GM21825 (cell line): Measurements from ENCODE around the gene DISC1.
"Not testable (repeated sequence)": the region's sequence is repeated elsewhere in the genome, so short reads cannot be mapped to it uniquely, and the experiment has no call there.

Experiments used
- ATAC-seq: cut with Tn5 transposase; IDR thresholded peaks from one replicate; pipeline ENCODE4 v1.9.1; 2021; ENCODE audit warnings: mild to moderate bottlenecking, moderate library complexity; ENCODE audit not compliant: unreplicated experiment

DISC1 gene

GRCh38 chr1:231724041-231724440 is 97.5 kb downstream of the DISC1 start:
- ATAC-seq, result no peak

GRCh38 chr1:231724876-231725647 is 98.5 kb downstream of the DISC1 start:
- no peak for ATAC-seq

- no peak for ATAC-seq
Measured at GRCh38 chr1:231727171-231727570, 100.6 kb downstream of the DISC1 start.

DNA sequence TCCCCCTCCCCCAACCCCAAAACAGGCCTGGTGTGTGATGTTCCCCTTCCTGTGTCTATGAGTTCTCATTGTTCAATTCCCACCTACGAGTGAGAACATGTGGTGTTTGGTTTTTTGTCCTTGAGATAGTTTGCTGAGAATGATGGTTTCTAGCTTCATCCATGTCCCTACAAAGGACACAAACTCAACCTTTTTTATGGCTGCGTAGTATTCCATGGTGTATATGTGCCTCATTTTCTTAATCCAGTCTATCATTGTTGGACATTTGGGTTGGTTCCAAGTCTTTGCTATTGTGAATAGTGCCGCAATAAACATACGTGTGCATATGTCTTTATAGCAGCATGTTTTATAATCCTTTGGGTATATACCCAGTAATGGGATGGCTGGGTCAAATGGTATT is 102.4 kb downstream of the DISC1 start:
- ATAC-seq, result not testable (repeated sequence)

DNA sequence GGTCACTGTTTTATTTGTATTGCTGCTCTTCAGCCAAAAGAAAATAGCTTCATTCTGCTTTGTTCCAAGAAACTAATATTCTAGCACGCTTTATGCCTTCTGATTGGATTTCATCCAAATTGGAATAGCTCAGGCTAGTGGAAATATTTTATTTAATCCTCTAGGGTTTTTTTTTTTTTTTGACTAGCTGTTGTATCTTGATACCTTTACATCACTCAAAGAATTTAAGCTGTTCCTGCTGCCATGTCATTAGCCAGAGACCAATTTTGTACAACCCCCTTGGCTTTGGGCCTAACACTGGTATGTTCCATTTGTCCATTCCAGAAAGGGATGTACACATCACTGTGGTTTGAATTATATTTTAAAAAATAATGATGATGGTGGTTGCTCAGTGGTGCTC is 103.0 kb downstream of the DISC1 start:
- ATAC-seq, result no peak

DNA sequence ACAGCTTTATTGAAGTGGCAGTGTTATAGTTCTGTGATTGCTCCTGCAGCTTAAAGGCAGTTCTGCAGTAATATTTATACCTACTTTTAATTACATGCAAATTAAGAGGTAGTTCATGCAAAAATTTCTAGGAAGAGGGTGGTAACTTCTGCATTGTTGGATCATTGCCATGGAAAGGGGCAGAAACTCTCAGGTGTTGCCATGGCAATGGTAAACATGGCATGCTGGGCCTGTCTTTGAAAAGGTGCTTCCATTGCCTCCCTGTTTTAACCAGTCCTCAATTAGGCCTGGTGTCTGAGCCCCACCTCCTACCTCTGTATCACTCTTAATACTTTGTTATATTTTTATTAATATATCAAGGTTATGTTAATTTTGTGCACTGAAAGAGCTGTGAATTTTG is 104.7 kb downstream of the DISC1 start:
- no peak for ATAC-seq

GRCh38 chr1:231733063-231733462 is 106.5 kb downstream of the DISC1 start:
- ATAC-seq, result no peak

DNA sequence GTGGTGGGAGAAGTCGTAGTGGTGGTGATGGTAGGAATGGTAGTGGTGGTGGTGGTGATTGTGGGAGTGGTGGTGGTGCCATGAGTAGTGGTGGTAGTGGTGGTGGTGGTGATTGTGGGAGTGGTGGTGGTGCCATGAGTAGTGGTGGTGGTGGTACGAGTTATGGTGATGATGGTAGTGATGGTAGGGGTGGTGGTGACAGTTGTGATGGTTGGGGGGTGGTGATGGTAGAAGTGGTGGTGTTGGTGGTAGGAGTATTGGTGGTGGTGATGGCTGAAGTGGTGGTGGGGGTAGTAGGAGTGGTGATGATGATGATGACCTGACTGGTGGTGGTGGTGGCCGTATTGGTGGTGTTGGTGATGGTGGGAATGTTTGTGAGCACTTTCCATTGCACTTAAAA is 107.1 kb downstream of the DISC1 start:
- no peak for ATAC-seq

GRCh38 chr1:231734417-231734816 is 107.8 kb downstream of the DISC1 start:
- ATAC-seq, result no peak

GRCh38 chr1:231735411-231735810 is 108.8 kb downstream of the DISC1 start:
- ATAC-seq, result no peak

DNA sequence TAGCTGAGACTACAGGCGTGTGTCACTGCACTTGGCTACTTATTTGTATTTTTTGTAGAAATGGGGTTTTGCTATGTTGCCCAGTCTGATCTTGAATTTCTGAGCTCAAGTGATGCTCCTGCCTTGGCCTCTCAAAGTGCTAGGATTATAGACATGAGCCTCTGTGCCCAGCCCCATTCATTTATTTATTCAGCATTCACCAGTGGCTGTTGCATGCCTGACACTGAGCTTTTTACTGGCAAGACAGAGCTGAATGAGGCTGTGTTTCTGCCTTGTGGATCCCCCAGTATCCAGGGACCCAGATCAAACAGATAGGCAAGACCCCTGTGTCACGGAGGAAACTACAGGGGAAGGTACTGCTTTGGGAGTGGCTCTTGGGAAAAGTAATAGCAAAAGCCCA is 109.4 kb downstream of the DISC1 start:
- no peak for ATAC-seq

DNA sequence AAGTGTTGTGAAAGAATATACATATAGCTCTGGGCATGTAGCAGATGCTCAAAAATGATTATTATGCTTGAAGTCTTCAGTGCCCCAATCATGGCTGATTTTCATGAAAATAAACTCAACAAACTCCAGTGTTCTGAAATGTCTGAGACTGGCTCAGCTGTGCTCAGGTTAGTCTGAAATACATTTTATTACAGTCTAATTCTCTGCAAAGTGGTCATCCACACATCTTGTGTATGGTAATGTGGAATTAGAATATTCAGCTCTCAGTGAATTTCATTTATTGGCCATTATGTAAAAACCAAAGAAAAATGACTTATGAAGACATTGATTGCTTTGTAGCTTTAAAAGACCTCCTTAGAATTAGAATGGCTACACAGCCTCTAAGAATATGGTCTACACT is 109.9 kb downstream of the DISC1 start:
- ATAC-seq, result no peak

GRCh38 chr1:231738554-231738953 is 112.0 kb downstream of the DISC1 start:
- no peak for ATAC-seq

GRCh38 chr1:231743966-231744365 is 117.4 kb downstream of the DISC1 start:
- ATAC-seq, result no peak

DNA sequence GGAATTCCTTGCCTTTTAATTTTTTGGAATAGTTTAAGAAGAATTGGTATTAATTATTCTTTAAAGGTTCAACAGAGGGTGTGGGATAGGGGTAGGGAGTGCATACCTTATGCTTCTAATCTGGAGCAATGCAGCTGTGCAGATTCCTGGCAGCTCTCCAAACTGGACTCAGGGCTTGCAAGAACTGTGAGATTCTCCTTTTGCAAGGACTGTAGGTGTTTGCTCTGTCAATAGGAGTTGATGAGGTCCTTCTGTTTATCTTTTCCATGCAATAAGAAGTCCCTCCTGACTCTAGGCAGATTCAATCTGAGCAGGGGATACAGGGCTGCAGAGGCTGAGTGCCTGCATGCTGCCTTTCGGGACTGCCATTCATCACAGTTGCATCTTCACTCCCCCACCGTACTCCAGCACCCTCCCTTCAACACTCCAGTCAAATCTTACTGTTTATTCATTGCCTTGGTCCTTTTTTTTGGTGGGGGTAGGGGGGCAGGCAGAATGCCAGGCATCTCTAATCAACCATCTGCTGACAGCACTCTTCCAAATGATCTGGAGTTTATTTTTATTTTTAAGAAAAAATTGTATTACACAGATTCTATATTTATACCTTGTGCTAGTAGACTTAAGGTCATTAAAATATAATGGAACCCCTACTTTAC is 122.3 kb downstream of the DISC1 start:
- ATAC-seq, result no peak

GRCh38 chr1:231750296-231750695 is 123.7 kb downstream of the DISC1 start:
- ATAC-seq, result no peak

- no peak for ATAC-seq
Measured at GRCh38 chr1:231750818-231751362, 124.3 kb downstream of the DISC1 start.

DNA sequence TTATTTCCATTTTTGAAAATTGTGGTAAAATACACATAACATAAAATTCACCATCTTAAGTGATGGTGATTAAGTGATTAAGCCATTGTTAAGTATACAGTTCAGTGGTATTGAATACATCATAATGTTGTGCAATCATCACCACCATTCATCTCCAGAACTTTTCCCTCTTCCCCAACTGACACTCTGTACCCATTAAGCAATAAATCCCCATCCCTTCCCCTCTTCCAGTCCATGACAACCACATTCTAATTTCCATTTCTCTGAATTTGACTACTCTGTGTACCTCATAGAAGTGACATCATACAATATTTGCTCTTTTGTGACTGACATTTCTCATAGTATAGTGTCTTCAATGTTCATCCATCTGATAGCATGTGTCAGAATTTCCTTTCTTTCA is 124.8 kb downstream of the DISC1 start:
- ATAC-seq, result no peak

DNA sequence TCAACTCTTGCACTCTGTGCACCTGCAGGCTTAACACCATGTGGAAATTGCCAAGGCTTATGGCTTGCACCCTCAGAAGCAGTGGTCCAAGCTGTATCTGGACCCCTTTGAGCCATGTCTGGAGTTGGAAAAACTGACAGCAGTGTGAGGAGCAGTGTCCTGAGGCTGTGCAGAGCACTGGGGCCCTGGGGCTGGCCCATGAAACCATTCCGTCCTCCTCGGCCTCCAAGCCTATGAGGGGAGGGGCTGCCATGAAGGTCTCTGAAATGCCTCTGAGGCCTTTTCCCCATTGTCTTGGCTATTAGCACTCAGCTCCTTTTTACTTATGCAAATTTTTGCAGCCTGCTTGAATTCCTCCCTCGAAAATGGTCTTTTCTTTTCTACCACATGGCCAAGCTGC is 126.7 kb downstream of the DISC1 start:
- ATAC-seq, result no peak

DNA sequence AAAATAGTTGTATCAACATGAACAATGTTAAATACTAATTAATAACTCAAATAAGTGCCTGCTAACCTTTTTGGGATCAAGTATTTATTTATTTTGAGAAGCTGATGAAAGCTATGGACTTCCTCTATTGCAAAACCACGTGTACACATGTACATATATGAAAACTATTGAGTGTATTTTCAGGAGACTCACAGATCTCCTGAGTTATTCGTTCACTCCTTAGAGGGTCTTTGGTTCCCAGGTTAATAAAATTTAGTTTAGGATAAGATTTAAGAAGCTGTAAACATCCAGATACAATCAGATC is 130.5 kb downstream of the DISC1 start:
- ATAC-seq, result peak; percentile 23

DNA sequence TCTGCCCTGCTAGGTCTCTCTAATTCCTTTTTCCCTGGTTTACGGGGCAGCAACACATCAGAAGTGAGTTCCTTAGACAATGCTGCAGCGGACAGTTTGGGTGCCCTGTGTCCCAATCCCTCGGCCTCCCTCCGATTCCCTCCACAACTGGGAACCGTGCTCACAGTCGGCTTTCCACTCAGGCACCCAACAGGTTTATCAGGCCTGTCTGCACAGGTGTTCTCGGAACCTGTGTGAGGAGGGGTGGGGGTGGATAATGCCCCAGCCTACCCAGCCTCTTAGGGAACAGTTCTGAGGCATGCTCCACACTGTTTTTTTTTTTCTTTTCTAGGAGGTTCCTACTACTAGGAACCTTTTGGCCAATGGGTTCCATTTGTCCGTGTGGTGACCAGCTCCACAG is 131.2 kb downstream of the DISC1 start:
- no peak for ATAC-seq

DNA sequence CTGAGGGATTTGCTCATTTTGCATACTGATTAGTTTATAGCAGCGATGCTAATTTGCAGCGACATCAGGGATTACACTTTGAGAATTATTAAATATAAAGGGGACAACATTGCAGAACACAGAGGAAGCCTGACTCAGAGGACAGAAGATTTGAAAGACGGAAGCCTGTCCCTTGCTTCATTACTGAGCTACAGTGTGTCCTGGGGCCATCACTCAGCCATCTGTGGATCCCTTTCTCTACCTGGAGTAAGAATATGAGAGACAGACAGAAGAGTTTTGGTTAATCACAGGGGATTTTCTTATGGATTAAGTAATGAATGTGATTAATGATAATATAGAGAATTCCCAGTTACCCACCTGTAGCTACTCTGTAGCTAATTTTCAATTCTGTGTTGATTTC is 134.7 kb downstream of the DISC1 start:
- no peak for ATAC-seq
